Stimulated activated CD8-positive, alpha-beta memory T cell treated with anti-CD3 and anti-CD28 coated beads, Interleukin-7, amount 100 ng/mL, for 4 hours (primary cell): ENCODE results near the gene FCER1G.

Experiments
- DNase-seq, 2 donors: peaks; one replicate each; pipeline ENCODE4 v3.0.0-alpha.2; 2020; ENCODE audit warnings: low read depth in 2 of 2

Gene FCER1G

DNA sequence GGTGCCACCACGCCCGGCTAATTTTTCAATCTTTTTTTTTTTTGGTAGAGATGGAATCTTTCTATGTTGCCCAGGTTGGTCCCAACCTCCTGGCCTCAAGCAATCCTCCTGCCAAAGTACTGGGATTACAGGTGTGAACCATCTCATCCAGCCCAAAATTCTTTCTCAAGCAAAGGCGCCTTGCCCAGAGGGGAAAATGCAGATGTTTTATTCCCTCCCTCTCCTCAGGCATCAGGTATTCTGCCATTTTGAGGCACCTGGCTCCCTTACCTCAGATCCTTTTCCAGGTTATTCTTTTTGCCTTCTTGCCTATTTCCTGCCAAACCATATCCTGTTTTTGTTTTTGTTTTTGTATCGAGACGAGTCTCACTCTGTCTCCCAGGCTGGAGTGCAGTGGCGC is 26.7 kb upstream of the FCER1G start:
- DNase-seq, result no peak

- no peak for DNase-seq
Observed at GRCh38 chr1:161189036-161189435, 26.1 kb upstream of the FCER1G start.

- DNase-seq, result no peak
Observed at GRCh38 chr1:161190962-161191521, 24.1 kb upstream of the FCER1G start.

- DNase-seq, result no peak
Observed at GRCh38 chr1:161191971-161192370, 23.1 kb upstream of the FCER1G start.

GRCh38 chr1:161192476-161193465 is 22.3 kb upstream of the FCER1G start:
- DNase-seq, result peak in 1 of 2 donors; percentile 42

DNA sequence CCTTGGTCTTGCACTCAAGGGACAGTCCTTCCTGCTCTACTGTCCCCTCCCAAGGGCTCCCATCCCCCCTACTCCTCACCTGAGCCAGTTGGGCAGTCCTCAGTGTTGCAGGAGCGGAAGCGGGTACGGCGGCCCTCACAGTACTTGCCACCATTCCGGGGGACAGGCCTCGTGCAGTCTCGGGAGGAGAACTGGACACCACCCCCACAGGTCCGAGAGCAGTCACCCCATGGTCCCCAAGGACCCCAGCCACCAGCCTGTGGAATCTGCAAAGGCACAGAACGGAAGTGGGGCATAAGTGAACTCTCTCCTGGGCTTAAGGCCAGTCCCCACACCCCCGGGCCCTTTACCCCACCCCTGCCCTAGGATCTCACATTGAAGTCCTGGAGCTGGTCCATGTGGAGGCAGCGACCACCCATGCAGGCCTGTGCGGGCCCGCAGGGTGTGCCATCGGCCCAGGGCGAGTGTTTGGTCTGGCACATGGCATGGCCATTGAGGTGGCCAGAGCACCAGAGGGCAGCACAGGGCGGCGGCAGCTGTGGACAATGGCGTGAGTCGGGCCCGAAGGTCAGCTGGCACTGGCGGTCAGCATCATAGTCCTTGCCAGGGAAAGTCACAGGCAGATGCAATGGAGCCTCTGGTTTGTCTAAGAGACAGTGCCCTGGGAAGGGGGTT is 21.4 kb upstream of the FCER1G start:
- DNase-seq, result no peak

DNA sequence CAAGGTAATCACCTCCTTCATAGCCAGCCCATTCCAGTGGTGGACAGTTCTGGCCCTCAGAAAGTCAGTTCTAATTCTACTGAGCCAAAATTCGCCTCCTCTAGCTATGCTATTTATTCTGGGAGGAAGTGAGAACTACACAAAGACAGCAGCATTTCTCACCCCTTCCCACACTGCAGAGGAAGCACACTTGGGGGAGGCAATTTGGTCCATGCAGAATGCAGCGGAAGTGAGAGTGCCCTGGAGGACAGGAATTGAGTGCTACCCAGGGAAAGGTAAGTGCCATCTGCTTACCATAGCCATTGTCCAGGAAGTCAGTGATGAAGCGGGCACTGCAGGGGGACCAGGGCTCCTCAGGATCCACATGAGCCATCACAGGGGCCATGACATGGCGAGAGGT is 19.9 kb upstream of the FCER1G start:
- no peak for DNase-seq

- no peak for DNase-seq
Observed at GRCh38 chr1:161196111-161196510, 19.0 kb upstream of the FCER1G start.

DNA sequence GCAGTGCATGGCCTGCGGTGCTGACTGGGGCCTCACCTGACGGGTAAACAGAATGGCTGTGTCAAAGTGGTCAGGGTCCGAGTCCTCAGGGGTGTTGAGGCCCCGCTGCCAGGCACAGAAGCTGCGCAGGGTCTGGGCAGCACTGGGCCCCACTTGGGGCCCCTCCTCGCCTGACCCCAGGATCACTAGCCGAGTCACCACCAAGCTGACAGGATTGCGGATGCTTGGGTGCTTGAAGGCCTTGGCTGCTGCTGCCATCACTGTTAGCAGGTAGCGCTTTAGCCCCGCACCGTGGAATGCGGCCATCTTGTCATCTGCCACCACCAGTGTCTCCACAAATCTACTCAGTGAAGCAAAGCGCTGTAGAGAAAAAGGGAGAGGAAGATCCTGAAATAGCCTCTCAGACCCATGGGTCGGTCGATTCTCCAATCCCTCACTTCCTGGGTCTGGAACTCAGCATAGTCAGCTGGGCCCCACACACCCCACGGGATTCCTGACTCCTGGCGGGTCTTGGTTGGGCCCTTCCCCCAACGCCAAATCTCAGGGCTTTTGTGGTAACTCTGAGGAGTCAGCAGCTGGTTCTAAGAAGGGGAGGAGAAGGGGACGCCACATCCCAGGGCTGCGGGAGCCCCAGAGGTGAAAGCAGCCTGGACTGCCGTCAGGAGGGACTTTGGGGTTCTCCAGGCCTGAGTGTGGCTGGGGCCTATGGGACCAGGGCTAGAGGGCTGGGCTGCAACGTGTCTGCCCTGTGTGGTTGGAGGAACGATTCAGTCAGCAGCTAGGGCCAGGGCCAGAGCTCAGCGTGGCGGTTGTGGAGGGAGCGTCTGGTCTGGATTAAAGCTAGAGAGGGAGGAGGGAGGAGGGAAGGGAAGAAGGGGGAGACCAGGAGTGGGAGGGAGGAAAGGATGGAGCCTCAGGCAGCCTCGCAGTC is 18.3 kb upstream of the FCER1G start:
- DNase-seq, result no peak

GRCh38 chr1:161197560-161198193 is 17.4 kb upstream of the FCER1G start:
- DNase-seq, result no peak

DNA sequence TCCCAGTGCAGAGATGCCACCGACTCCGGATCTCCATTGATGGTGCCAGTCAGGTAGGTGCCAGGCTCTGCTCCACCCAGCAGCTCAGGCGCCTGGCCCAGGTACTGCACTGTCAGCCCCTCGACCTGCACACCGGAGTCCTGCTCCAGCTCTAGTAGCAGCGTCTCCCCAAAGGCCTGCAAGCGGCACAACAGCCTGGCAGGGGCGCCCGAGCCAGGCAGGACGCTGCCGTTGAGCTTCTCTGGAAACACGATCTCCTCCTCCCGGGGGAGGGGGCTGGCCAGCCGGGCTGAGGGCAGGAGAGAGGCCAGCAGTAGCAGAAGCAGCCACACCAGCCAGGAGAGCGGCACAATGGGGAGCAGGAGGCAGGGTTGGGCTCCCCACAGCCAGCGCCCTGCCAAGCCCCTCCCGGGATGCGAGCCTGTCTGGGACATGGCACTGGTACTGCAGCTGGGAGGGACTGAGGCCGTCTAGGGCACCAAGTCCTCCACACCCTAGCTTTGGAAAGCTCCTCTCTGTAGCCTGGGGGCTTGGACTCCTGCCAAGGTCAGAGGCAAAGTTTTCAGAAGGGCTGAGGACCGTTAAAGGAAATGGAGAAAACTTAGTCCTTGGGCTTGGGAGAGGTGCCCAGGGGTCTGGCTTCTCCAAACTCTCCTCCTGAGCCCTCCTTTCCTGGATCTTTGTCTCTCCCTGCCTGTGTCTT is 16.8 kb upstream of the FCER1G start:
- no peak for DNase-seq

DNA sequence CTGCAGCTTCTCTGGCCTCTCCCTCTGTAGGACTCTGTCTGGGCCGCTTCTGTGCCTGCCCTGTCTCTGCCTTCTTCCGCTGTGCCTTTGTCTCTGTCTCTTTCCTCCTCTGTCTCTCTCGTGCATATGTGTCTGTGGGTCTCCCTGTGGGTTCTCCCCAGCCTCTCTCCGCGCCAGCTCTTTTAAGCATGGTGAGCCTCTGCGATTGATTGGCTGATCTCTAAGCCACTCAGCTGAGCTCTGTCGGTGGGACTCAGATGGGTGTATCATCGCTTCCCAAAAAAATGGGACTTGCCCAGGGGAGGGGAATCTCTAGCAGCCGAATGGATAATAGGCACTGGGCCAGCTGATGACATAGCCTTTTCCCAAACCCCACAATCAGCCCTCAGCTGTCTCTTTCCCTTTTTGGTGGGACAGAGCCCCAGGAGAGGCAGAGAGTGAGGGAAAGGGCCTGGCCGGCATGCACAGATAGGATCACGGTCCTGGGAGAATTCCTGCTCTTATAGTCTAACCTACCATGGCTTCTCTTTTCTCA is 16.1 kb upstream of the FCER1G start, which contains the start of gene ADAMTS4:
ADAMTS4 (minus strand) TSS at position 158 of the 535 bp plus-strand sequence. CDS start 427 bp downstream, outside the sequence.
- DNase-seq, result no peak

DNA sequence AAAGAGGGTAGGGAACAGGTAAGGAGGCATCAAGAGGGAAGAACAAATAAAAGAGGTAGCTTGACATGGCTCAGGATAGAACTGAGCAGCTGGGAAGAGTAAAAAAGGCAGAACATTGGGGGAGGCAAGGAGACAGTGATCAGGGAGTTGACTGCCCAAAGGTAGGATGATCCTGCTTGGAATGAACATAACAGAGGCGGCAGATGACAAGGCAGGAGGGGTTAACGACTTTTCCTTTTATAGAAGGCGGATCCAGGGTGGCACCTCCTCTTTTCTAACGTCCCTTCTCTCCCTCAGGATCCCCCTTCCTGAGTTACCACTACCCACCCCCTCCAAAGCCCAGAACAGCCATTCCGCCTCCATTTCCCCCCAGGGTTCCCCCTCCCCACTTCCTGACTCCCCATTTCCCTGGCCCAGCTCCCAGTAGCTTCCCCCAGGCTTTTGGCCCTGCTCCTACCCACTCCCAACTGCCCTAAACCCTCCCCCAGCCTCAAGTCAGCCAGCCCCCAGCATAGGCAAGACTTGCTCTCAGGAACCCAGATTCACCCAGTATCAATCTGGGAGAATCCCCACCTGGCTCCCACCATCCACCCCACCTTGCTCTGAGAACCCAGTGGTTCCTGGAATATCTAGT is 15.5 kb upstream of the FCER1G start:
- no peak for DNase-seq

GRCh38 chr1:161200421-161200991 is 14.6 kb upstream of the FCER1G start:
- no peak for DNase-seq

DNA sequence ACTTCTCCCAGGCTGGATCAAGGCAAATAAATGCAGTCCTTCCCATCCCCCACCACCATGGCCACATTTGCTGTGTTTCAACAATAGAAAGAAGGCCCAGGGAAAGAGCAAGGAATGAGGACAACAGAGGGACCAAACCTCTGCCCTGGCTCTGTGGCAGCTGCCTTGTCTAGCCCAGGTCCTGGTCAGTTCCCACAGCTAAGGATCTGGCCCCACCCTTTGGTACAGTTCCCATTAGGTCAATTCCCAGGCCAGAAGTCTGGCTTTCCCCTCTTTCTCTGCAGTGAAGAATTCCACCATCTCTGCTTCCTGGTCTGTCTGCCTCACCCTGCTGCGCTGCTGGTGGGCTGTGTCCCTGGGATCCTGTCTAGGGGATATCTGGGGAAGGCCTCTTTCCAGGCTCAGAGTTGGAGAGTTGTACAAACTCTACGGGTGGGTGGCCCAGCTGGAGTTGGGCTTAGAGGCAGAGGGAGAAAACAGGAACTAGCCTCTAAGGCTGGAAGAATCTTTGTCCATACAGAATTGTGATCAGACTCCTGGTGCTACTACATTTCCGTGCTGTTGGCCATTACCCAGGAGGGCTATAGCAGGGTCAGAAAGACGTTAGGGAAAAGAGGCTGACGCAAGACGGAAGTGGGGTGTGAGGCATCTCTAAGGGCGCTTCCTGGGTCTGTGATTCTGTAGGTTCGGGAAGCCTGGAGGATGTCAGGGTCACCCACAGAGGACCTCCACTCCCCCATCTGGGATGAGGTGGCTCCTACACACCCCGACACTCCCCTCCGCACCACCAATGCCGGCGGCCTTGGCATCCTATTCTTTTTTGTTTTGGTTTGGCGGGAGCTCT is 13.9 kb upstream of the FCER1G start:
- no peak for DNase-seq

DNA sequence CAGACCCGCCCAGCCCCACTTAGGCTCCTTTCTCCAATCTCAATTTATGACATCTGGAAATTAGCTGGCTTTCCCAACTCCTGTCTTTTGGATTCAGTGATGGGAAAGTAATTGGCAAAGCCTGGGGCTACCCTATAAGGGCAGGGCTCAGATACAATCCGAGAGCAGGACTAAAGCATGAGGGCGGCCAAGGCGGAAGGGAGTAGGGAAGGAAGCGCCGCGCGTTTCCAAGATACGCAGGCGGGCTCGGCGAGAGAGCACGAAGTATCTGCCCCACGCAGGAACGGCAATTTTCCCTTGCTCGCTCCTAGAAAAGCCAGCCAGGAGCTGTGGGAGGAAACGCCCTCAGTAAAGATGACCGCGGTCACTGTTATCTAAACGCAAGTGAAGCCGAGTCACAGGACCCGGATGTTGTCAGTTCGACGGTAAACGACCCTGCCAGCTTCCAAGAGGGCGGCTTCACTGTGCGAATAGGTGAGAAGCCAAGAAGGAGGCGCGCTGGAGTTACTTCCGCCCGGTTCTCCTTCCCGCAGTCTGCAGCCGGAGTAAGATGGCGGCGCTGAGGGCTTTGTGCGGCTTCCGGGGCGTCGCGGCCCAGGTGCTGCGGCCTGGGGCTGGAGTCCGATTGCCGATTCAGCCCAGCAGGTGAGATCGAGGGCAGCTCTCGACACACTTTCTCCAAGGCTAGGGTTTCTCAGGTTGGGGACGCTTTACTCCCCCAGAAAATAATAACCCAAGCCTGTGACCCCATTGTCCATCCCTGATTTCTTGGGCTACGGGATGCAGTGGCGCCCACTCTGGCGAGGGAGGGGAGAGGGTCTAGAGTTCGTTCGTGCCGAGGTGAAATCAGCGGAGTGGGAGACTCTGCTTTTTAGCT is 13.0 kb upstream of the FCER1G start, which contains the start of gene NDUFS2:
NDUFS2 (plus strand) TSS at position 532 of the 877 bp plus-strand sequence; CDS start at position 551, 19 bp downstream.
- peak; percentile 94 to 96 for DNase-seq
